GM08714 (cell line): ENCODE results near the gene ATXN3L.

Source experiments
- H3K4me3 ChIP-seq: fragments of 200-500 bp; sonication (Bioruptor generic); 2 replicates; pipeline ENCODE4 v1.5.1; 2014; ENCODE audit warnings: mild to moderate bottlenecking, low read length, inconsistent platforms
- ZNF274 ChIP-seq: IDR thresholded peaks from 2 replicates; pipeline ENCODE4 v1.6.1; 2012; ENCODE audit warnings: mild to moderate bottlenecking, low read depth, low read length

ATXN3L gene

DNA sequence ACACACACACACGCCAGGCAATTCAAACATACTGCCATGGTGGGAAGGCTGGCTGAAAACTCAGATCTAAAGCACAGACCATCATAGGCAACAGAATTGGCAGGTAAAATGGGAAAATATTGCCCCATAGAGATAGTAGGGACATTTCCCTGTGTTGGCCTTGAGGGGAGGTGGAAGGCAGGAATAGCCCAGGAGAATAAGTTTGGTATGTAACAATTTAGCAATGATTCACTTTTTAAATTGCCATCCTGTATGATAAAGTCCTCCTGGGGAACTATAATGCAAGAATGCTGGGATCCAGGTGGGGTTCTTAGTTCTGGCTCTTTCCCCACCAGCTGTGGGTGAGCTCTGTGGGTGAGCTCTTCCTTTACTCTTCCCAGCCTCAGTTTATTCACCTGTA lies 51.0 kb downstream of the ATXN3L start:
- no peak overlapping the region for H3K4me3 ChIP-seq
- no peak for TF ChIP-seq ZNF274
